Sigmoid colon (tissue), 4 donors: ENCODE results near the gene DCAF15.

ENCODE experiments used
- CTCF ChIP-seq, 4 experiments: fragments of 450-650 bp in 3 of 4; fragments of 200-600 bp in 1 of 4; IDR thresholded peaks; one replicate each; pipeline ENCODE4 v1.5.1; 2016 to 2019; ENCODE audit warnings: antibody characterized with exemption in 4 of 4, mild to moderate bottlenecking in 3 of 4, moderate library complexity in 2 of 4
- POLR2A ChIP-seq, 2 donors: fragments of 450-650 bp; IDR thresholded peaks; one replicate each; pipeline ENCODE4 v1.6.1; 2016; ENCODE audit warnings: antibody characterized with exemption in 2 of 2, mild to moderate bottlenecking in 2 of 2, moderate library complexity in 2 of 2
- POLR2AphosphoS5 ChIP-seq, 4 donors: sonication (generic); formaldehyde crosslinking; IDR thresholded peaks; one replicate each; pipeline ENCODE4 v1.6.1; 2017; ENCODE audit warnings: antibody characterized with exemption in 4 of 4

GRCh38 chr19:13932149-13932637 is 20.1 kb upstream of the DCAF15 start:
- no peak for TF ChIP-seq POLR2A (IDR thresholded peaks at IDR 0.05)
- no peak for TF ChIP-seq CTCF (IDR thresholded peaks at IDR 0.05)
- TF ChIP-seq POLR2AphosphoS5 (IDR thresholded peaks at IDR 0.05): no peak
